Activated naive CD8-positive, alpha-beta T cell treated with anti-CD3 and anti-CD28 coated beads for 36 hours (primary cell): ENCODE results near the gene COMP. TPM values are rescaled to one million over a fixed set of nuclear protein-coding genes. Genes with fewer than 3 reads are reported as not detected.
"Not testable (repeated sequence)": the region's sequence is repeated elsewhere in the genome, so short reads cannot be mapped to it uniquely, and the experiment has no call there.

ENCODE experiments used
- DNase-seq: peaks from one replicate; pipeline ENCODE4 v3.0.0; 2021
- H3K27ac Mint-ChIP-seq: one replicate; pipeline ENCODE4 v1.8.0; 2022; ENCODE audit warnings: mild to moderate bottlenecking, moderate library complexity, mixed read lengths
- H3K27me3 Mint-ChIP-seq: one replicate; pipeline ENCODE4 v1.8.0; 2022; ENCODE audit warnings: mild to moderate bottlenecking, mixed read lengths
- H3K36me3 Mint-ChIP-seq: one replicate; pipeline ENCODE4 v1.8.0; 2021; ENCODE audit warnings: mild to moderate bottlenecking, mixed read lengths
- H3K4me1 Mint-ChIP-seq: one replicate; pipeline ENCODE4 v1.8.0; 2021; ENCODE audit warnings: mixed read lengths
- H3K4me3 Mint-ChIP-seq: one replicate; pipeline ENCODE4 v1.8.0; 2022; ENCODE audit warnings: mild to moderate bottlenecking, moderate library complexity, mixed read lengths
- H3K9me3 Mint-ChIP-seq: one replicate; pipeline ENCODE4 v1.8.0; 2022; ENCODE audit warnings: mixed read lengths
- total RNA-seq, 2 experiments: library from RNA; stranded (reverse); gene quantifications; one replicate each; pipeline ENCODE4 v1.2.3, GENCODE V29; 2021

The COMP gene
- total RNA-seq, 2 experiments from 2014 or later, result not detected

- DNase-seq, result no peak
- Mint-ChIP-seq H3K9me3 (no peaks in the 10 kb centered on the region), H3K36me3 (no peaks in the 10 kb centered on the region), H3K4me3 (no peak overlapping the region), H3K4me1 (peaks cover 3% of the 10 kb centered on the region), H3K27me3 (peaks cover 8% of the 10 kb centered on the region), H3K27ac (no peak overlapping the region)
Observed at GRCh38 chr19:18814063-18814462, 23.0 kb upstream of the COMP start.

- not testable (repeated sequence) for H3K9me3 Mint-ChIP-seq, H3K36me3 Mint-ChIP-seq, DNase-seq, H3K27ac Mint-ChIP-seq, H3K4me3 Mint-ChIP-seq, H3K4me1 Mint-ChIP-seq
- peaks cover 12% of the 10 kb centered on the region for H3K27me3 Mint-ChIP-seq
Observed at GRCh38 chr19:18811638-18812037, 20.5 kb upstream of the COMP start.

- Mint-ChIP-seq H3K4me1 (peaks cover 3% of the 10 kb centered on the region), H3K9me3 (no peaks in the 10 kb centered on the region), H3K27me3 (peaks cover 12% of the 10 kb centered on the region), H3K36me3 (no peaks in the 10 kb centered on the region), H3K27ac (no peak overlapping the region), H3K4me3 (no peak overlapping the region)
- DNase-seq, result no peak
Observed at GRCh38 chr19:18809149-18809868, 18.2 kb upstream of the COMP start.

GRCh38 chr19:18807861-18808331, 16.8 kb upstream of the COMP start:
- H3K27me3 Mint-ChIP-seq, result peaks cover 17% of the 10 kb centered on the region
- no peak for DNase-seq
- H3K9me3 Mint-ChIP-seq, result no peaks in the 10 kb centered on the region
- H3K4me1 Mint-ChIP-seq, result peaks cover 3% of the 10 kb centered on the region
- H3K36me3 Mint-ChIP-seq, result no peaks in the 10 kb centered on the region
- H3K27ac Mint-ChIP-seq, result no peak overlapping the region
- H3K4me3 Mint-ChIP-seq, result no peak overlapping the region

GRCh38 chr19:18804643-18805042, 13.5 kb upstream of the COMP start:
- H3K4me1 Mint-ChIP-seq, result peaks cover 3% of the 10 kb centered on the region
- no peak for DNase-seq
- H3K27me3 Mint-ChIP-seq, result peaks cover 17% of the 10 kb centered on the region
- H3K4me3 Mint-ChIP-seq, result no peak overlapping the region
- no peaks in the 10 kb centered on the region for H3K36me3 Mint-ChIP-seq
- no peaks in the 10 kb centered on the region for H3K9me3 Mint-ChIP-seq
- H3K27ac Mint-ChIP-seq, result no peak overlapping the region

- Mint-ChIP-seq H3K4me3 (no peak overlapping the region), H3K4me1 (no peaks in the 10 kb centered on the region), H3K27me3 (peaks cover 14% of the 10 kb centered on the region), H3K27ac (no peak overlapping the region), H3K36me3 (no peaks in the 10 kb centered on the region), H3K9me3 (no peaks in the 10 kb centered on the region)
- DNase-seq, result no peak
Observed at GRCh38 chr19:18804139-18804601, 13.1 kb upstream of the COMP start.

GRCh38 chr19:18803550-18804138, 12.5 kb upstream of the COMP start:
- H3K36me3 Mint-ChIP-seq, result no peaks in the 10 kb centered on the region
- H3K4me3 Mint-ChIP-seq, result no peak overlapping the region
- no peaks in the 10 kb centered on the region for H3K4me1 Mint-ChIP-seq
- H3K9me3 Mint-ChIP-seq, result no peaks in the 10 kb centered on the region
- no peak overlapping the region for H3K27ac Mint-ChIP-seq
- H3K27me3 Mint-ChIP-seq, result peaks cover 9% of the 10 kb centered on the region
- no peak for DNase-seq

GRCh38 chr19:18802354-18802753, 11.2 kb upstream of the COMP start:
- no peaks in the 10 kb centered on the region for H3K36me3 Mint-ChIP-seq
- H3K27ac Mint-ChIP-seq, result no peak overlapping the region
- H3K4me3 Mint-ChIP-seq, result no peak overlapping the region
- H3K9me3 Mint-ChIP-seq, result no peaks in the 10 kb centered on the region
- H3K27me3 Mint-ChIP-seq, result peaks cover 19% of the 10 kb centered on the region
- no peaks in the 10 kb centered on the region for H3K4me1 Mint-ChIP-seq
- no peak for DNase-seq

GRCh38 chr19:18800636-18801035, 9.5 kb upstream of the COMP start:
- no peaks in the 10 kb centered on the region for H3K36me3 Mint-ChIP-seq
- no peak overlapping the region for H3K4me3 Mint-ChIP-seq
- no peaks in the 10 kb centered on the region for H3K9me3 Mint-ChIP-seq
- H3K27me3 Mint-ChIP-seq, result peaks cover 33% of the 10 kb centered on the region
- no peak for DNase-seq
- H3K27ac Mint-ChIP-seq, result no peak overlapping the region
- H3K4me1 Mint-ChIP-seq, result no peaks in the 10 kb centered on the region

GRCh38 chr19:18800079-18800478, 9.0 kb upstream of the COMP start:
- H3K9me3 Mint-ChIP-seq, result no peaks in the 10 kb centered on the region

GRCh38 chr19:18799389-18799970, 8.4 kb upstream of the COMP start:
- Mint-ChIP-seq H3K27ac (no peak overlapping the region), H3K4me3 (no peak overlapping the region), H3K9me3 (no peaks in the 10 kb centered on the region), H3K36me3 (no peaks in the 10 kb centered on the region), H3K4me1 (no peaks in the 10 kb centered on the region), H3K27me3 (peaks cover 42% of the 10 kb centered on the region)
- no peak for DNase-seq

More at GRCh38 chr19:18800079-18800478, 9.0 kb upstream of the COMP start:
- Mint-ChIP-seq H3K36me3 (no peaks in the 10 kb centered on the region), H3K27me3 (peaks cover 36% of the 10 kb centered on the region), H3K4me3 (no peak overlapping the region), H3K27ac (no peak overlapping the region), H3K4me1 (no peaks in the 10 kb centered on the region)
- no peak for DNase-seq

GRCh38 chr19:18798384-18799352, 7.6 kb upstream of the COMP start:
- no peak for DNase-seq
- H3K4me3 Mint-ChIP-seq, result no peak overlapping the region
- no peaks in the 10 kb centered on the region for H3K9me3 Mint-ChIP-seq
- no peak overlapping the region for H3K27ac Mint-ChIP-seq
- peaks cover 45% of the 10 kb centered on the region for H3K27me3 Mint-ChIP-seq
- no peaks in the 10 kb centered on the region for H3K36me3 Mint-ChIP-seq
- no peaks in the 10 kb centered on the region for H3K4me1 Mint-ChIP-seq

GRCh38 chr19:18796239-18796638, 5.1 kb upstream of the COMP start:
- Mint-ChIP-seq H3K4me3 (no peak overlapping the region), H3K27me3 (peaks cover 60% of the 10 kb centered on the region), H3K4me1 (no peaks in the 10 kb centered on the region), H3K27ac (no peak overlapping the region), H3K36me3 (no peaks in the 10 kb centered on the region), H3K9me3 (no peaks in the 10 kb centered on the region)
- no peak for DNase-seq

GRCh38 chr19:18795540-18795939, 4.4 kb upstream of the COMP start:
- Mint-ChIP-seq H3K9me3 (no peaks in the 10 kb centered on the region), H3K27me3 (peaks cover 67% of the 10 kb centered on the region)
- DNase-seq, result no peak

GRCh38 chr19:18794692-18795091, 3.6 kb upstream of the COMP start:
- Mint-ChIP-seq H3K27me3 (peaks cover 76% of the 10 kb centered on the region), H3K27ac (no peak overlapping the region), H3K9me3 (no peaks in the 10 kb centered on the region), H3K4me3 (no peak overlapping the region), H3K4me1 (peaks cover 7% of the 10 kb centered on the region), H3K36me3 (no peaks in the 10 kb centered on the region)
- no peak for DNase-seq

More at GRCh38 chr19:18795540-18795939, 4.4 kb upstream of the COMP start:
- Mint-ChIP-seq H3K36me3 (no peaks in the 10 kb centered on the region), H3K4me3 (no peak overlapping the region), H3K4me1 (peaks cover 3% of the 10 kb centered on the region), H3K27ac (no peak overlapping the region)
